MCF 10A (cell line): Measurements from ENCODE around the gene TUBA4B. TPM values are rescaled to one million over a fixed set of nuclear protein-coding genes. Genes with fewer than 3 reads are reported as not detected.

ENCODE experiments used
- BruUV-seq: library from RNA; stranded (reverse); fragments of 400-500 nt; replicated peaks from 2 replicates; lab custom pipeline; 2021; lab: Mats Ljungman, UMichigan
- CTCF ChIA-PET: fragments of 300-600 bp; sonication (Branson Sonifier 250); formaldehyde crosslinking; extraction: SDS; loops from one replicate; lab custom pipeline; 2021; ENCODE audit warnings: antibody characterized with exemption, inconsistent platforms; lab: Yijun Ruan, JAX
- POLR2A ChIA-PET: fragments of 300-600, 350-650 bp; sonication (Branson Sonifier 250); formaldehyde crosslinking; extraction: SDS; loops from one replicate; lab custom pipeline; 2020; ENCODE audit warnings: antibody characterized with exemption, inconsistent platforms; lab: Yijun Ruan, JAX
- DNase-seq: peaks from one replicate; pipeline ENCODE4 v3.0.0-alpha.2; 2018; ENCODE audit not compliant: unreplicated experiment
- H3K27ac Mint-ChIP-seq: one replicate; pipeline ENCODE4 v1.8.0; 2022; ENCODE audit warnings: mild to moderate bottlenecking, low read depth, mixed read lengths; ENCODE audit not compliant: unreplicated experiment
- H3K27me3 Mint-ChIP-seq: one replicate; pipeline ENCODE4 v1.8.0; 2022; ENCODE audit warnings: mixed read lengths; ENCODE audit not compliant: insufficient read depth, unreplicated experiment
- H3K36me3 Mint-ChIP-seq: one replicate; pipeline ENCODE4 v1.8.0; 2022; ENCODE audit warnings: mild to moderate bottlenecking, moderate library complexity, mixed read lengths; ENCODE audit not compliant: insufficient read depth, unreplicated experiment
- H3K4me1 Mint-ChIP-seq: one replicate; pipeline ENCODE4 v1.8.0; 2022; ENCODE audit warnings: mixed read lengths; ENCODE audit not compliant: insufficient read depth, unreplicated experiment
- H3K4me3 Mint-ChIP-seq: one replicate; pipeline ENCODE4 v1.8.0; 2022; ENCODE audit warnings: mild to moderate bottlenecking, moderate library complexity, mixed read lengths; ENCODE audit not compliant: unreplicated experiment
- H3K9me3 Mint-ChIP-seq: one replicate; pipeline ENCODE4 v1.8.0; 2022; ENCODE audit warnings: mixed read lengths; ENCODE audit not compliant: unreplicated experiment
- CTCF ChIP-seq: fragments of 200-600 bp; IDR thresholded peaks from one replicate; pipeline ENCODE4 v1.8.0; 2022; ENCODE audit warnings: antibody characterized with exemption, mild to moderate bottlenecking; ENCODE audit not compliant: unreplicated experiment
- intact Hi-C: fragments of 100-400 bp; cut with micrococcal nuclease; formaldehyde crosslinking; loops from 2 replicates; pipeline ENCODE4 v1.14.1; 2022
- total RNA-seq: library from RNA; stranded (reverse); gene quantifications from 2 replicates; pipeline ENCODE4 v1.2.3, GENCODE V29; 2022

The TUBA4B gene
- total RNA-seq, 1 experiment from 2014 or later = not detected

- Mint-ChIP-seq H3K27ac (peak overlapping the region; percentile 86), H3K4me1 (peaks cover 42% of the 10 kb centered on the region), H3K4me3 (peak overlapping the region; percentile 64), H3K36me3 (peaks cover 64% of the 10 kb centered on the region), H3K27me3 (no peaks in the 10 kb centered on the region), H3K9me3 (no peaks in the 10 kb centered on the region)
- intact Hi-C loops = no loop called here
- ChIA-PET POLR2A (interaction anchor here (0.5 to 14.1 kb wide), 18 partner anchors 10 to 1031 kb away, joined by 3 to 401 read pairs (median 6); partner anchors contain the start of genes ABCB6, ANKZF1, ATG9A and CNPPD1), CTCF (interaction anchor here (1.0 to 10.3 kb wide), 9 partner anchors 12 to 90 kb away, joined by 3 to 123 read pairs (median 4); partner anchors contain the start of genes ANKZF1, ATG9A, CNPPD1 and DNAJB2)
- BruUV-seq = no TSS peak
- no peak for TF ChIP-seq CTCF
- no peak for DNase-seq
Observed at GRCh38 chr2:219250049-219250781, 2.8 kb upstream of the TUBA4B start.

- DNase-seq = no peak
- Mint-ChIP-seq H3K9me3 (no peaks in the 10 kb centered on the region), H3K36me3 (peaks cover 56% of the 10 kb centered on the region), H3K4me3 (peak overlapping the region; percentile 91), H3K27me3 (no peaks in the 10 kb centered on the region), H3K27ac (peak overlapping the region; percentile 51), H3K4me1 (peaks cover 42% of the 10 kb centered on the region)
- intact Hi-C loops = loop anchor here (2.0 kb wide), 2 partner anchors 33 to 75 kb away; partner anchors contain the start of genes ABCB6 and CNPPD1
- CTCF ChIA-PET = interaction anchor here (0.6 to 10.3 kb wide), 8 partner anchors 22 to 81 kb away, joined by 3 to 123 read pairs (median 4); no protein-coding TSS in a partner anchor
- BruUV-seq = no TSS peak
- POLR2A ChIA-PET = interaction anchor here (0.9 to 14.1 kb wide), 10 partner anchors 18 to 75 kb away, joined by 3 to 401 read pairs (median 24); partner anchors contain the start of genes ABCB6, ANKZF1, ATG9A and CNPPD1
- no peak for TF ChIP-seq CTCF
Observed at GRCh38 chr2:219251656-219252055, 1.4 kb upstream of the TUBA4B start.

GRCh38 chr2:219252084-219252483 lies 959 bp upstream of the TUBA4B start:
- no peak for TF ChIP-seq CTCF
- peak overlapping the region; percentile 51 for H3K27ac Mint-ChIP-seq
- H3K27me3 Mint-ChIP-seq = no peaks in the 10 kb centered on the region
- intact Hi-C loops = loop anchor here (2.0 kb wide), 2 partner anchors 33 to 75 kb away; partner anchors contain the start of genes ABCB6 and CNPPD1
- no TSS peak for BruUV-seq
- peak; percentile 77 for DNase-seq
- CTCF ChIA-PET = interaction anchor here (0.6 to 10.3 kb wide), 9 partner anchors 22 to 95 kb away, joined by 3 to 123 read pairs (median 3); no protein-coding TSS in a partner anchor
- peaks cover 42% of the 10 kb centered on the region for H3K4me1 Mint-ChIP-seq
- peaks cover 52% of the 10 kb centered on the region for H3K36me3 Mint-ChIP-seq
- H3K9me3 Mint-ChIP-seq = no peaks in the 10 kb centered on the region
- H3K4me3 Mint-ChIP-seq = peak overlapping the region; percentile 91
- POLR2A ChIA-PET = interaction anchor here (0.9 to 14.1 kb wide), 11 partner anchors 18 to 93 kb away, joined by 3 to 401 read pairs (median 21); partner anchors contain the start of genes ABCB6, ANKZF1, ATG9A and CNPPD1

GRCh38 chr2:219252570-219252899 lies 508 bp upstream of the TUBA4B start:
- H3K4me3 Mint-ChIP-seq = peak overlapping the region; percentile 91
- no peaks in the 10 kb centered on the region for H3K9me3 Mint-ChIP-seq
- CTCF ChIA-PET = interaction anchor here (0.6 to 10.3 kb wide), 7 partner anchors 22 to 271 kb away, joined by 3 to 123 read pairs (median 4); no protein-coding TSS in a partner anchor
- peaks cover 42% of the 10 kb centered on the region for H3K4me1 Mint-ChIP-seq
- no peak for TF ChIP-seq CTCF
- POLR2A ChIA-PET = interaction anchor here (0.6 to 14.1 kb wide), 16 partner anchors 7 to 558 kb away, joined by 3 to 401 read pairs (median 15); partner anchors contain the start of genes ABCB6, ANKZF1, ATG9A and CNPPD1
- no TSS peak for BruUV-seq
- no peaks in the 10 kb centered on the region for H3K27me3 Mint-ChIP-seq
- H3K36me3 Mint-ChIP-seq = peaks cover 48% of the 10 kb centered on the region
- H3K27ac Mint-ChIP-seq = peak overlapping the region; percentile 51
- intact Hi-C loops = loop anchor here (2.0 kb wide), 2 partner anchors 34 to 76 kb away; partner anchors contain the start of genes ABCB6 and CNPPD1
- DNase-seq = peak; percentile 45
